Upper lobe of right lung (tissue), 1 donor: ENCODE results near the gene CSPG5. TPM values are rescaled to one million over a fixed set of nuclear protein-coding genes. Genes with fewer than 3 reads are reported as not detected.

ENCODE experiments used
- ATAC-seq: fragments of 200-7000 bp; cut with Tn5 transposase; one replicate; pipeline ENCODE4 v1.9.1; 2020; ENCODE audit warnings: mild to moderate bottlenecking, moderate library complexity
- DNase-seq: peaks from one replicate; pipeline ENCODE4 v3.0.0-alpha.2; 2020
- H3K27ac ChIP-seq: fragments of 200-600 bp; one replicate; pipeline ENCODE4 v1.8.0; 2022
- H3K27me3 ChIP-seq: fragments of 200-600 bp; one replicate; pipeline ENCODE4 v1.8.0; 2022; ENCODE audit warnings: mild to moderate bottlenecking
- H3K36me3 ChIP-seq: fragments of 200-600 bp; one replicate; pipeline ENCODE4 v1.8.0; 2022
- H3K4me1 ChIP-seq: fragments of 200-600 bp; one replicate; pipeline ENCODE4 v1.8.0; 2022
- H3K4me3 ChIP-seq: fragments of 200-600 bp; one replicate; pipeline ENCODE4 v1.8.0; 2022; ENCODE audit warnings: mild to moderate bottlenecking
- H3K9me3 ChIP-seq: fragments of 200-600 bp; one replicate; pipeline ENCODE4 v1.8.0; 2022
- intact Hi-C: fragments of 100-400 bp; cut with DNase I; formaldehyde crosslinking; loops from one replicate; pipeline ENCODE4 v1.11.0; 2022
- total RNA-seq: library from RNA; stranded (reverse); fragmentation: NEBNext Ultra II Directional; extraction: Animal tissue kit (Norgen Biotek cat#: 25700); gene quantifications from one replicate; pipeline ENCODE4 v1.2.1, GENCODE V29; 2021
- TF ChIP-seq, protein P1 (sequence below): fragments of 200-600 bp; IDR thresholded peaks from one replicate; pipeline ENCODE4 v1.8.0; 2022; ENCODE audit warnings: antibody characterized with exemption
- donor health status: DM: no; HTN: yes; CAD: no; lungs with severe emphysema.

CSPG5 gene
- total RNA-seq, 1 donor from 2014 or later = 5.4 TPM

- Histone ChIP-seq H3K9me3 (no peaks in the 10 kb centered on the region), H3K4me1 (peaks cover 5% of the 10 kb centered on the region), H3K27me3 (no peaks in the 10 kb centered on the region), H3K36me3 (no peaks in the 10 kb centered on the region), H3K27ac (no peak overlapping the region), H3K4me3 (no peak overlapping the region)
- TF ChIP-seq, protein P1, sequence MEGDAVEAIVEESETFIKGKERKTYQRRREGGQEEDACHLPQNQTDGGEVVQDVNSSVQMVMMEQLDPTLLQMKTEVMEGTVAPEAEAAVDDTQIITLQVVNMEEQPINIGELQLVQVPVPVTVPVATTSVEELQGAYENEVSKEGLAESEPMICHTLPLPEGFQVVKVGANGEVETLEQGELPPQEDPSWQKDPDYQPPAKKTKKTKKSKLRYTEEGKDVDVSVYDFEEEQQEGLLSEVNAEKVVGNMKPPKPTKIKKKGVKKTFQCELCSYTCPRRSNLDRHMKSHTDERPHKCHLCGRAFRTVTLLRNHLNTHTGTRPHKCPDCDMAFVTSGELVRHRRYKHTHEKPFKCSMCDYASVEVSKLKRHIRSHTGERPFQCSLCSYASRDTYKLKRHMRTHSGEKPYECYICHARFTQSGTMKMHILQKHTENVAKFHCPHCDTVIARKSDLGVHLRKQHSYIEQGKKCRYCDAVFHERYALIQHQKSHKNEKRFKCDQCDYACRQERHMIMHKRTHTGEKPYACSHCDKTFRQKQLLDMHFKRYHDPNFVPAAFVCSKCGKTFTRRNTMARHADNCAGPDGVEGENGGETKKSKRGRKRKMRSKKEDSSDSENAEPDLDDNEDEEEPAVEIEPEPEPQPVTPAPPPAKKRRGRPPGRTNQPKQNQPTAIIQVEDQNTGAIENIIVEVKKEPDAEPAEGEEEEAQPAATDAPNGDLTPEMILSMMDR = no peak
- DNase-seq (no peak), ATAC-seq (no peak)
- intact Hi-C loops = no loop called here
Observed at GRCh38 chr3:47523310-47524073, 55.2 kb downstream of the CSPG5 start.

- Histone ChIP-seq H3K27me3 (no peaks in the 10 kb centered on the region), H3K4me3 (no peak overlapping the region), H3K9me3 (no peaks in the 10 kb centered on the region), H3K36me3 (no peaks in the 10 kb centered on the region), H3K27ac (no peak overlapping the region), H3K4me1 (peaks cover 5% of the 10 kb centered on the region)
- DNase-seq (peak; percentile 88), ATAC-seq (peak; percentile 99)
- intact Hi-C loops = no loop called here
- TF ChIP-seq, protein P1 = peak; percentile 91
Observed at GRCh38 chr3:47522082-47522987, 56.3 kb downstream of the CSPG5 start.

DNA sequence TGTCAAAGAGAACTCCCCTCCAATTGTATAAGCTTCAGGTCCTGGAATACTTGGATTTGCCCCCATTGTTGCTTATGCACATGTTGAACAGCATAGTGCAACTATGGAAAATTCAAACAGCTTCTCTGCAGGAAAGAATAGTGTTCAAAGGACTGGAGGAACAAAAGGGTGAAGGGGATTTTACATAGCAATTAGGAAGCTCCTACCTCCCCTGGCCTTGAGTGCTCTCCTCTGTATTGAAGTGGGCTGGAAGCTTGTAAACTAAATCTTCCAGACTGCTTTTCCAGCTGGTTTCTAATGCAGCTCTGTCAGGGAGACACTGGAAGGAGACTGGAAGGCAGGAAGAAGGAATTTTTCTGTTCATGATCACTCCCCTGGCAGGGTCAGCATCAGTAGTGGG is 57.9 kb downstream of the CSPG5 start:
- H3K4me3 ChIP-seq = no peak overlapping the region
- TF ChIP-seq, protein P1 = no peak
- no peaks in the 10 kb centered on the region for H3K27me3 ChIP-seq
- no peak for DNase-seq
- ATAC-seq = no peak
- intact Hi-C loops = no loop called here
- no peak overlapping the region for H3K27ac ChIP-seq
- H3K4me1 ChIP-seq = peaks cover 5% of the 10 kb centered on the region
- H3K36me3 ChIP-seq = no peaks in the 10 kb centered on the region
- H3K9me3 ChIP-seq = no peaks in the 10 kb centered on the region

DNA sequence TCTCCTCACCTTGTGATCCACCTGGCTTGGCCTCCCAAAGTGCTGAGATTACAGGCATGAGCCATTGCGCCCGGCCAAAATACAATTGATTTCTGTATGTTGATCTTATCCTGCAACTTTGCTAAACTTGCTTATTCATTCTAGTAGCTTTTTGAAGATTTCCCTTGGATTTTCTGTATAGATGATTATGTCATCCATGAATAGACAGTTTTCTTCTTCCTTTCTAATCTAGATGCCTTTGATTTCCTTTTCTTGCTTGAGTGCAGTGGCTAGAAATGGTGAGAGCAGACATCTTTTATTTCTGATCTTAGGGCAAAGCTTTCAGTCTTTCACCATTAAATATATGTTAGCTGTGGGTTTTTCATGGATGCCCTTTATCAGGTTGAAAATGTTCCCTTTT is 60.7 kb downstream of the CSPG5 start:
- DNase-seq (no peak), ATAC-seq (no peak)
- Histone ChIP-seq H3K27me3 (no peaks in the 10 kb centered on the region), H3K9me3 (no peaks in the 10 kb centered on the region), H3K4me3 (no peak overlapping the region), H3K4me1 (peaks cover 5% of the 10 kb centered on the region), H3K27ac (no peak overlapping the region), H3K36me3 (no peaks in the 10 kb centered on the region)
- intact Hi-C loops = loop anchor here (5.0 kb wide), 1 partner anchor 274 kb away; no protein-coding TSS in a partner anchor
- TF ChIP-seq, protein P1 = no peak

GRCh38 chr3:47515864-47516319 is 62.8 kb downstream of the CSPG5 start:
- Histone ChIP-seq H3K9me3 (no peaks in the 10 kb centered on the region), H3K27me3 (no peaks in the 10 kb centered on the region), H3K27ac (no peak overlapping the region), H3K4me1 (peaks cover 5% of the 10 kb centered on the region), H3K36me3 (no peaks in the 10 kb centered on the region), H3K4me3 (no peak overlapping the region)
- TF ChIP-seq, protein P1 = no peak
- no peak for DNase-seq
- ATAC-seq = no peak
- intact Hi-C loops = loop anchor here (5.0 kb wide), 1 partner anchor 276 kb away; no protein-coding TSS in a partner anchor
